Activated gamma-delta T cell treated with anti-CD3 and anti-CD28 coated beads, Interleukin-2, amount 50 U/mL, for 16 hours (primary cell): Measurements from ENCODE around the gene LOC101059915.
"Not testable (repeated sequence)": the region's sequence is repeated elsewhere in the genome, so short reads cannot be mapped to it uniquely, and the experiment has no call there.

Source experiments
- DNase-seq: peaks from one replicate; pipeline ENCODE4 v3.0.0-alpha.2; 2020; ENCODE audit warnings: low read depth

Gene LOC101059915

GRCh38 chrX:71640002-71640401, 27.3 kb upstream of the LOC101059915 start:
- DNase-seq = no peak

DNA sequence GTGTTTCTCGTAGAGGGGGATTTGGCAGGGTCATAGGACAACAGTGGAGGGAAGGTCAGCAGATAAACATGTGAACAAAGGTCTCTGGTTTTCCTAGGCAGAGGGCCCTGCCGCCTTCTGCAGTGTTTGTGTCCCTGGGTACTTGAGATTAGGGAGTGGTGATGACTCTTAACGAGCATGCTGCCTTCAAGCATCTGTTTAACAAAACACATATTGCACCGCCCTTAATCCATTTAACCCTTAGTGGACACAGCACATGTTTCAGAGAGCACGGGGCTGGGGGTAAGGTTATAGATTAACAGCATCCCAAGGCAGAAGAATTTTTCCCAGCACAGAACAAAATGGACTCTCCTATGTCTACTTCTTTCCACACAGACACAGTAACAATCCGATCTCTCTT, 22.9 kb upstream of the LOC101059915 start:
- not testable (repeated sequence) for DNase-seq

DNA sequence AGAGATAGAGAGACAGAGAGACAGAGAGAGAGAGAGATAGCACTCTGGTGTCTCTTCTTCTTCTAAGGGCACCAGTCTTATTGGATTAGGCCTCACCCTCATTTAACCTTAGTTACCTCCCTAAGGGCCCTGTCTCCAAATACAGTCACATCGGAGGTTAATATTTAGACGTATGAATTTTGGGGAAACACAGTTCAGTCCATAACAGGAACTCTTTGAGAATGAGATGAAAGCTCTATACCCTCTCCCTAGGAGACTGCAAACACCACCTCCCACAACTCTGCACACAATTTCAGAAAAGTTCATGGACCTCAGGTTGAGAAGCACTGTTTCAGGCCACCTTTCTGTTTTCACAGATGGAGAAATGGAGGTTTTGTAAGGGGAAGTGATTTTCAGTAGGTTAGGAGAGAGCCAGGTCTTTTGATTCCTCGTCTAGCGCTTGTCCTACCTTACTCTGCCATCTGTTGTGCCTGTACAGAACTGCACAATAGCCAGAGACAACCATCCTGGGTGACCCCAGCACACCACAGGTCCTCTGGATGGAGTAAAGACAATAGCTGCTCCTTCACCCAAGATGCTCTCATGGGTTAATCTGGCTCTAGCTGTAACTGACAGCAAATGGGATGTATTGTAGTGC, 16.9 kb upstream of the LOC101059915 start:
- no peak for DNase-seq

DNA sequence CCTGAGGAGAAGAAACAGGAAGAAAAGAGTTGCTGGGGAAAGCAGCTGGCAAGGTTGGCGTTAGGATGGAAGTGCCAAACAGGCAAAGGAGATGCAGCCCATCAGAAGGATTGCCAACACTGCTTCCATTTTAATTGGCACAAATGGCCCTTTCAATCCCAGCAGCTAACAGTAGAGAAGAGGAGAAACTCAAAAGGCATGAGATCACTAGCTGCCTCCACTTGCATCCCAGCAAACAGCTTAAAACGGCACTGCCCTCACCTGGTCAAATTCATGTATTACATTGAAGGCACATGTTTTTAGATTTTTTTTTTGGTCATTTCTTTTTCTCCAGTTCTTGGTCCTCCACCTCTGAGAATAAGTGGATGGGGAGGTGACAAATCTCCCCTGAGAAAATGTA, 14.9 kb upstream of the LOC101059915 start:
- DNase-seq = peak; percentile 37

GRCh38 chrX:71653344-71653743, 14.0 kb upstream of the LOC101059915 start:
- no peak for DNase-seq

- no peak for DNase-seq
Measured at GRCh38 chrX:71657267-71657666, 10.1 kb upstream of the LOC101059915 start.

GRCh38 chrX:71659342-71659741, 8.0 kb upstream of the LOC101059915 start:
- no peak for DNase-seq

DNA sequence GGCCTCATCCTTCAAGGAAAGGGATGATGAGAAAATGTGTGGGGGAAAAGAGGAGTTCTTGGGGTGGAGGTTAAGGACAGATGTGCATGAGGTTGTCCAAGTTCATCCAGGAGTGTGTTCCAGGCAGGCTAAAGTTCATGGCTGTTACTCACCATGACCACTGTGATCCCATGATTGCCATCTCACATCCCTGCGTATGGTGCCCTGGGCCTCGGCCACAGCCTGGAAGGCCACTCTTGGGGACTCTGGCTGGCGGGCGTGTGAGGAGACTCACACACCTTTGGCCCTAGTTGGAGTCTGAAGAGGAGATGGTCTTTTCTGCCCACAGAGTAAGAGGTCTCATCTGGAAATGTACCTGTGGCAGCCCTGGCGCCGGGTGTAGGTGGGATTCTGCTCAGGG, 7.4 kb upstream of the LOC101059915 start:
- DNase-seq = no peak

DNA sequence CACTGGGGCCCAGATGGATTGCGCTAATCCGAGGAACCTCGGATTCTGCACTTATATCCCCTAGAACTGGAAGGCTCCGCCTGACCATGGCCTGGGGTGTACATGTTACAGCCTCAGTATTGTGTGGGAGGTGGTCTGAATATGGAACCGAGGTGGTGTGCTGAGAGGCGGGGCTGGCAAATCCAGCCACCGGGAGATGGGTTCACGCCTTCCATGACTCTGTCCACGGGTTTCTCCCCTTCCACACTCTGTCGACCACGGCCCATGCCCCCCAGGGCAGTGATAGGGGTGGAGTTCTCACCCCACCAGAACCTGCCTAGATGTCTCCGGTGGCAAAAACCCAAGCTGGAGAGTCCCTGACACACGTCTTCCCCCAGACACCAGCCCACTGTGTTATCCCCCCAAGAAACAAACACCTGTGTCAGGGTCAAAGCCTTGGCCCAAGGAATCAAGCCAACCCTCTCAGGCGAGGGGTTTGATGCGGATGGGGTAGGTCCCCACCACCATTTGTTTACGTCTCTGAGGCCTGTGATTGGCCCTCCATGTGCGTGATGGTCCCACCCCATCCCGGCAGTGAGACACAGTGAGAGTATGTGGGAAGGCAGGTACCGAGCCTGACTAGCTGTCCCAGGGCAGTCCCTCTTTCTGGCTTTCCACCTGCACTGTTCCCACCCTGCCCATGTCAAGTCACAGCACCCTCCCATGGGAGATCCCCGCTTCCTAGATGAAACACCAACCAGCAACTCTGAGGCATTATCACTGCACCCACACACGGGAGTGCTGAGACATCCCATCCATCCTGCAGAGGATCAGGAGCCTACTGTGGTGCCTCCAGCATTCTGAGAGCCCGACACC, 6.6 kb upstream of the LOC101059915 start:
- DNase-seq = no peak

DNA sequence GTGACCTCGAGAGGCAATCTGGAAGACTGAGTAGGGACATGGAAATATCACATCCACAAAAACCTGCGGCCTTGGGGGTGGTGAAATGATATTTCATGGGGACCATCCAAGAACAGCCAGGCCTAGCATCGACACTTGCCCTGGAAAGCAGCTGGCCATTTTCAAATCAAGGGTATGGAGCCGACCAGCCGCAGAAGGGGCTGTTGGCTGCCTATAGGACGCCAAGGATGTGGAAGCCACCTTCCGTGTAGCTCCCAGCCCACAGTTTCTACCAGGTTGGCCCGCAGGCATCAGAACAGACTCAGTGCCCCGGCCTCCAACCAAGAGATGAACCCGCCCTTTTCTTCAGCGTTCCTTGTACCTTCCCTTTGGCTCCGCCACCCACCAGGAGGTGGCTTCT, 5.4 kb upstream of the LOC101059915 start:
- no peak for DNase-seq

DNA sequence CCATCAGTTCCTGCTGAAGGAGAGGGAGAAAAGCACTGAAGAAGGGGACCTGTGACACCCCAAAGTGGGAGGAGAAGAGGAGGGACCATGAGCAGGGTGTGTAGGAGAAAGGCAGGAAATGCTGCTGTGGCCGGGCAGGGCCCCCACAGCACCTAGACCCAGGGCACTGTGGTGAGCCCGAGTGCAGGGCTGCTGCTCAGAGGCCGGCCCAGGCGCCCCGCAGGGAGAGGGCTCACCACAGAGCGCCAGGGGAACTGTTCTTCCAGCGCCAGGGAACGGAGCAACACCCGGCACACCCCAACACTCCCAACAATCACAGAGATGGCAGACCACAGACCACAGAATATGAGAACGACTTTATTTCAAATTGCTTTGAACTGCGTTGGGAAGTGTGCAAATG, 4.7 kb upstream of the LOC101059915 start:
- not testable (repeated sequence) for DNase-seq

DNA sequence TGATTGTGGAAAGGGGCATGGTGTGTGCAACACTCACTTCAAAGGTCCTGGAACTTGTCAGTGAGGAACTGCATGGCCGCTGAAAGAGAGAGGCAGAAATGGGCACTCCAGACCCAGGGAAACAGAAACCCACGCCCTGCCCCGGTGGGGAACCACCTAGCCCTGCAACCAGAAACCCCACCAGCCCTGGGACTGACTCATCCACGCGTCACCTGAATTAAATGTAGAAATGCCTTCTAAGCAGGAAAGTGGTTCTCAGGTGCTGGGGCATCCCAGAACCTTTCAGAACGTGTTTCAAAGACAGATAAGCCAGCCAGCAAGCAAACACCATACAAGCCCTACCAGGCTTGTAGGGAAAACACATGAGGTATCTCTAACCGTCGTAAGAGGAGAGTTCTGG, 4.1 kb upstream of the LOC101059915 start:
- DNase-seq = peak; percentile 45

- not testable (repeated sequence) for DNase-seq
Measured at GRCh38 chrX:71664202-71664601, 3.1 kb upstream of the LOC101059915 start.

DNA sequence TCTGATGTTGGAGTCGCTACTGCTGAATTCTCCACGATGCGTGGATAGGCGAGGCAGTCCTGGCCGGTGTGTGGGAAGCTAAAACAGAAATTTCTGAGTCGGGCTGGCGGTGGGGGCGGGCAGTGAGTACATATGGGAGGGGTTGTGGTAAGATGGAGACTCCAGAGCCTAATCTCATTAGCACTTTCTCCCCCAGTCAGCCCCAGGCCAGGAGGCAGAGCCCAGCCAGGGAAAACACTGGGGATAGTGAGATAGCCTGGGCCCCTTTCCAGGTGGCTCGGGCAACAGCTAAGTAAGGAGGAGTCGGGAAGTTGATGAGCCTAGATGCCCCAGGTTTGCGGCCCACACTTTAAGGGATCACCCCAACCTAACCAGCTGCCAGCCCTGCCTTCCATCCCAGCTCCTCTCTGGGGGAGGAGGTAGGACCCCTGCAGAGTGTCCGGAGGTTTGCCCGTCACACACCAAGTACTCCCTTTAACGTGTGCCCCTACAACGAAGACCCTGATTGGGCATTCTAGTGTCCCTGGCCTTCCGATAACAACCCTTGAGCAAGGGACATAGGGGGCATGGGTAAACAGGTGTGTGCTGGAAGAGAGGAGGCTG, 2.4 kb upstream of the LOC101059915 start:
- DNase-seq = no peak

DNA sequence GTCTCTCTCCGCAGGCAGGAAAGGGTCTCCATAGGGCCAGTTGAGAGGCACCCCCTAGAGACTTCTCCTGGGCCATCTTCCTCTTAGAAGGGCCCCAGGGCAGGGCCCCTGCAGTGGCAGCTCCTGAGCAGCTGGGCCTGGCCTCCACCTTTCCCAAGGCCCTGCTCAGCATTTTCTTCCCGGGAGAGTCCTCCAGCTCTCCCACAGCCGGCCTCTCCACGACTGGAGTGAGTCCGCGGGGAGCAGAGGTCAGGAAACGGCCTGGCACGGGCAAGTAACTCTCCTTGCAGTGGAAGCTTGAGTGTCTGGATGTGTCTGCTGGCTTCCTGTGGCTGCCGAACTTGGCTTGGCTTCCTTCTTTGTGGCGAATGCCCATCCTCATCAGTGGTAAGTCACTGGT, 1.6 kb upstream of the LOC101059915 start:
- no peak for DNase-seq

DNA sequence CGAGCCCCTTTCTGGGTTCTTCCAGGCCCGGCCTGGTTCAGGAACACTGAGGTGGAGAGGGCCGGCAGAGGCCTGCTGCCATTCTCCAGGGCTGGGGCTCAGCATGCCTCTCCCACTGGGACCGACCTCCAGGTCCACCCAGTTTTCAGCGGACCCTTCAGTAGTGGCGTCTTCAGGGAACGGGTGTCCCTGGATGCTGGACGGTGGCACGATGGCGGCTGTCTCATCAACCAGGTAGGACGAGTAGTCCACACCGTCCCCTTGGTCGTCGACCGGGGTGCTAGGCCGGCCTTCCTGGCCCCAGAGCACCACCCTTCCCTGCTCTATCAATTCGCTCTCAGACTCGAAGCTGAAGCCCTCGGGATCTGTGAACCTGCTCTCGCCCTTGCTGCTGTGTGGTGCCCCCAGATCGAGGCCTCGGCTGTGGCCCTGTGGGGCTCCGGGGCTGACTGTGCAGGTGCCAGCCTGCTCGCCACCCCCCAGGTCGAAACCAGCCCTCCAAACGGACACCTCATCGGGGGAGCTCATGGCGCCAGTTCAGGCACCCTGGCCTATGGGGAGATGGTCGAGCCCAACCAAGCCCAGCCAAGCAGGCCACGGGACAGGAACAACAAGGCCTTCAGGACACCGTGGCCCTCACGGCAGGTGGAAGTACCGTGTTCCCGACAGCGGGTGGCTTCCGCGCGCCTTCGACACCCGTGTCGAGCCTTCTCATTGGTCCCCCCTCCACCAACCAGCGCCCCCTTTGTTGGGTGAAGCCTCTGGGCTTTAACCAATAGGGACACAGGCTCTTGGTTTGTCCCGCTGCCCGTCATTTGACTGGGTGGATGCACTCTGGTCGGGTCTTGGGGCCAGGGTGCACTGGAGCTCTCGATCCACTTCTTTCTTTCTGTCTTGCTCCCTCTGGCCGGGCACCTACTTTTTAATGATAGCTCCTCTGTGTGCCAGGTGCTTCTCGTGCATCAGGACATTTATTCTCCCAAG, 814 bp upstream of the LOC101059915 start:
- DNase-seq = no peak

DNA sequence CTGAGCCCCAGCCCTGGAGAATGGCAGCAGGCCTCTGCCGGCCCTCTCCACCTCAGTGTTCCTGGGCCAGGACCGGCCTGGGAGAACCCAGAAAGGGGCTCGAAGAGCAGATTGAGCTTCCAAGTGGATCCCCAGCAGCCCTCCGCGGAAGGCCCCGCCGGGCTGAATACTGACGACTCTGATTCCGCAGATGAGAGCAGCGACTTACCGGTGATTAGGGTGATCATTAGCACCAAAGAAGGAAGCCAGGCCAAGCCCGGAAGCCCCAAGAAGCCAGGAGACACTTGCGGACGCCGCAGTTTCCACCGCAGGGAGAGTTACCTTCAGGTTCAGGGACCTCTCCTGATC, 876 bp downstream of the LOC101059915 start:
- no peak for DNase-seq

DNA sequence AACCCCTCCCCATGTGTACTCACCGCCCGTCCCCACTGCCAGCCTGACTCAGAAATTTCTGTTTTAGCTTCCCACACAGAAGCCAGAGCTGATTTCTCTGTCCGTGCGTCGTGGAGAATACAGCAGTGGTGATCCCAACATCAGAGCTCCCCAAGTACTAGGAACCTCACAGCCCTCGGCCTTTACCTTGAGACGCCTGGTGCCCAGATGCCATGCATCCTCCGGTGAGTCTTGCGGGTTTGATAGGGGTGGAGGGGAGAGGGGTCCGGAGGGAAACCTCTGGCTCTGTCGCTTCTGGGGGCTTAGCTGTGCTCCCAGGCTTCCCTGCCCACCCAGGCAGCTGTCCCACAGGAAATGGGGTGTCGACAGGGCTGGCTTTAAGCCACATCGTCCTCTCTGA, 2.1 kb downstream of the LOC101059915 start:
- no peak for DNase-seq

GRCh38 chrX:71669947-71670346, 2.6 kb downstream of the LOC101059915 start:
- DNase-seq = not testable (repeated sequence)

GRCh38 chrX:71671043-71671780, 3.9 kb downstream of the LOC101059915 start:
- no peak for DNase-seq

DNA sequence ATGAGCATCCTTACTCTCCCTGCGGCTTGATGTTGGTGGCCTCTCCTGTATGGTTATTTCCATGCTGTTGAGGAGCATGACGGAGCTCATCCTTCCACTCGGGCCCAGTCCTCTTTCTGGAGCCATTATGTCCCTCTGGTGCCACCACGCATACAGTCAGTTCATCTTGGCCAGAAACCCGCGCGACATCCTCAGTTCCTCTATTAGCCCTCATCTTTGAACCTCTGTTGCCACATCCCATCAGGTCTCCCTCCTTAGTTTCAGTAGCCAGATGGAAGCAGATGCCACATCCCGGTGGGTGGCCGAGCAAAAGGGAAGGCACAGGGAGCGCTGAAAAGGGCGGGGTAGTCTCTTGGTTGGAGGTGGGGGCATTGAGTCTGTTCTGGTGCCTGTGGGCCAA, 4.6 kb downstream of the LOC101059915 start:
- no peak for DNase-seq
